Measurements from ENCODE around the gene RASSF5. TPM values are rescaled to one million over a fixed set of nuclear protein-coding genes. Genes with fewer than 3 reads are reported as not detected.

Gene RASSF5
- total RNA-seq, 1 experiment from 2014 or later = 1.3 TPM

DNA sequence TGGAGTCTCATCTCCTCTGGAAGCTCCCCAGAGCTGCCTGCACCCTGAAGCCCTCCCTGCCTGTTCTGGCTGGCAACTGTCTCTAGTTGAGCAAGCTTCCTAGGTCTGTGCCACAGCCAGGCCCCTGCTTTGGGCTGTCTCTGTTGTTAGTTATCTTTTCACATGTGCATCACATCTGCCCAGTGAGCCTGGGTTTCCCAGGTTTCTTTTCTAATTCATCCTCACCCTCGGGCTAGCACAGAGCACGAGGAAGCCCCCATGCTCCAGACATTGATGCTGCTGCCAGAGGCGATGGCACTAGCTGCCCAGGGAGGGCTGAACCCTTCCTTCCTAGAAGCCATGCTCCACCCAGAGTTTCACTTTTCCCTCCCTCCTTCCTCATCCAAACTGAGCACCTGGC, 27.2 kb downstream of the RASSF5 start:
- Mint-ChIP-seq H3K4me1 (ENCODE audit: low read depth, unreplicated experiment) (no peaks in the 10 kb centered on the region), H3K9me3 (ENCODE audit: unreplicated experiment) (no peaks in the 10 kb centered on the region), H3K27ac (ENCODE audit: unreplicated experiment) (no peak overlapping the region), H3K36me3 (ENCODE audit: insufficient read depth, unreplicated experiment) (no peaks in the 10 kb centered on the region), H3K27me3 (ENCODE audit: insufficient read depth, unreplicated experiment) (peaks cover 3% of the 10 kb centered on the region), H3K4me3 (ENCODE audit: unreplicated experiment) (no peak overlapping the region)
- no peaks in the 10 kb centered on the region for H3K9me3 ChIP-seq
- H3K4me1 ChIP-seq = no peaks in the 10 kb centered on the region
- no peak overlapping the region for H3K4me3 ChIP-seq (ENCODE audit: low read depth, low read length)
- POLR2A ChIA-PET = interaction anchor here (0.6 kb wide), 1 partner anchor 10 kb away, joined by 3 read pairs; no protein-coding TSS in a partner anchor
- TF ChIP-seq, protein P1, sequence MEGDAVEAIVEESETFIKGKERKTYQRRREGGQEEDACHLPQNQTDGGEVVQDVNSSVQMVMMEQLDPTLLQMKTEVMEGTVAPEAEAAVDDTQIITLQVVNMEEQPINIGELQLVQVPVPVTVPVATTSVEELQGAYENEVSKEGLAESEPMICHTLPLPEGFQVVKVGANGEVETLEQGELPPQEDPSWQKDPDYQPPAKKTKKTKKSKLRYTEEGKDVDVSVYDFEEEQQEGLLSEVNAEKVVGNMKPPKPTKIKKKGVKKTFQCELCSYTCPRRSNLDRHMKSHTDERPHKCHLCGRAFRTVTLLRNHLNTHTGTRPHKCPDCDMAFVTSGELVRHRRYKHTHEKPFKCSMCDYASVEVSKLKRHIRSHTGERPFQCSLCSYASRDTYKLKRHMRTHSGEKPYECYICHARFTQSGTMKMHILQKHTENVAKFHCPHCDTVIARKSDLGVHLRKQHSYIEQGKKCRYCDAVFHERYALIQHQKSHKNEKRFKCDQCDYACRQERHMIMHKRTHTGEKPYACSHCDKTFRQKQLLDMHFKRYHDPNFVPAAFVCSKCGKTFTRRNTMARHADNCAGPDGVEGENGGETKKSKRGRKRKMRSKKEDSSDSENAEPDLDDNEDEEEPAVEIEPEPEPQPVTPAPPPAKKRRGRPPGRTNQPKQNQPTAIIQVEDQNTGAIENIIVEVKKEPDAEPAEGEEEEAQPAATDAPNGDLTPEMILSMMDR (IDR thresholded peaks at IDR 0.05; ENCODE audit: insufficient read depth in 1 of 2, low read depth in 1 of 2, low read length in 1 of 2, severe bottlenecking in 1 of 2, unreplicated experiment in 1 of 2) = no peak
- H3K36me3 ChIP-seq (ENCODE audit: control insufficient read depth, insufficient read depth, low read length) = no peaks in the 10 kb centered on the region
- BruUV-seq (replicated peaks) = no TSS peak
- CTCF ChIA-PET = no interaction called here
- DNase-seq = no peak
- H3K27me3 ChIP-seq (replicated peaks; ENCODE audit: control insufficient read depth, insufficient read depth, low read length) = no peaks in the 10 kb centered on the region; the same call in 1 of the 2 replicates
- intact Hi-C loops (cut with micrococcal nuclease; ENCODE audit: unreplicated experiment) = no loop called here

DNA sequence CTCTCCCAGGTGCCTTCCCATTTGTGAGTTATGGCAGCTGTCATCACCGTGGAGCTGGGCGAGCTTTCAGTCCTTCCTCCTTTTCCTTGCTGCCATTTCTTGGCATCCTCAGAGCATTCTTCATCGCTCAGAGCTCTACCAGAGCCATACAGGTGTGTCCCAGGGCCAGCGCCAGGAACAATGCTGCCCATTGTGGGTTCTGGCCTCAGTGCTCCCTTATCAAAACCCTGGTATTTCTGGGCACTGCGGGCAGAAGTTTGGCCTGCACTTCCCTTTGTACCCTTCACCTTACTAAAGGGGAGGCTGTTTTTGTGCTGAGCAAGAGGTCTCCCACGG, 28.5 kb downstream of the RASSF5 start:
- DNase-seq = no peak
- no peaks in the 10 kb centered on the region for H3K36me3 Mint-ChIP-seq (ENCODE audit: insufficient read depth, unreplicated experiment)
- no peaks in the 10 kb centered on the region for H3K4me1 ChIP-seq
- H3K4me3 Mint-ChIP-seq (ENCODE audit: unreplicated experiment) = no peak overlapping the region
- intact Hi-C loops (cut with micrococcal nuclease; ENCODE audit: unreplicated experiment) = no loop called here
- H3K27me3 Mint-ChIP-seq (ENCODE audit: insufficient read depth, unreplicated experiment) = peaks cover 3% of the 10 kb centered on the region
- H3K4me1 Mint-ChIP-seq (ENCODE audit: low read depth, unreplicated experiment) = no peaks in the 10 kb centered on the region
- H3K9me3 ChIP-seq = no peaks in the 10 kb centered on the region
- H3K9me3 Mint-ChIP-seq (ENCODE audit: unreplicated experiment) = no peaks in the 10 kb centered on the region
- no peaks in the 10 kb centered on the region; the same call in 1 of the 2 replicates for H3K27me3 ChIP-seq (replicated peaks; ENCODE audit: control insufficient read depth, insufficient read depth, low read length)
- H3K4me3 ChIP-seq (ENCODE audit: low read depth, low read length) = no peak overlapping the region
- no peaks in the 10 kb centered on the region for H3K36me3 ChIP-seq (ENCODE audit: control insufficient read depth, insufficient read depth, low read length)
- no TSS peak for BruUV-seq (replicated peaks)
- TF ChIP-seq, protein P1 (IDR thresholded peaks at IDR 0.05; ENCODE audit: insufficient read depth in 1 of 2, low read depth in 1 of 2, low read length in 1 of 2, severe bottlenecking in 1 of 2, unreplicated experiment in 1 of 2) = no peak
- ChIA-PET CTCF (no interaction called here), POLR2A (no interaction called here)
- no peak overlapping the region for H3K27ac Mint-ChIP-seq (ENCODE audit: unreplicated experiment)

DNA sequence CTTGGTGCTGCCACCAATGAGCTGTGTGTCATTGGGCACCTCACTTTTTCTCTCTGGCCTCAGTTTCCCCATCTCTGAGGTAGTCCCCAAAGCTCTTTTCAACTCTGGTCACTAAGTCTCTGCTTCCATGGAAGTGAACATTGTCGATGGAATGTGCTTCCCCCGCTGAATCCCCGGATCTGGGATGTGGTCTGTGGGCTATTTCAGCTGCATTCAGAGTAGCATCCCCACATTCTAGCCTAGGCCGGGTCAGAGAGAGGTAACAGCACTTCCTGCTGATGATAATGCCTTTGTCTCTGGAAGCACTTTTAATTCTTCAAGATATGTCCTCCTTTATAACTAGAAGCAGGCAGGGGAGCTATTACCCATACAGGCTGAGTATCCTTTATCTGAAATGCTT, 29.8 kb downstream of the RASSF5 start:
- H3K4me3 Mint-ChIP-seq (ENCODE audit: unreplicated experiment) = no peak overlapping the region
- POLR2A ChIA-PET = interaction anchor here (0.6 kb wide), 1 partner anchor 40 kb away, joined by 3 read pairs; no protein-coding TSS in a partner anchor
- TF ChIP-seq, protein P1 (IDR thresholded peaks at IDR 0.05; ENCODE audit: insufficient read depth in 1 of 2, low read depth in 1 of 2, low read length in 1 of 2, severe bottlenecking in 1 of 2, unreplicated experiment in 1 of 2) = no peak
- H3K4me1 ChIP-seq = no peaks in the 10 kb centered on the region
- H3K27me3 ChIP-seq (replicated peaks; ENCODE audit: control insufficient read depth, insufficient read depth, low read length) = no peaks in the 10 kb centered on the region; the same call in 1 of the 2 replicates
- DNase-seq = no peak
- BruUV-seq (replicated peaks) = no TSS peak
- no peak overlapping the region for H3K4me3 ChIP-seq (ENCODE audit: low read depth, low read length)
- no peaks in the 10 kb centered on the region for H3K4me1 Mint-ChIP-seq (ENCODE audit: low read depth, unreplicated experiment)
- H3K36me3 Mint-ChIP-seq (ENCODE audit: insufficient read depth, unreplicated experiment) = no peaks in the 10 kb centered on the region
- no peaks in the 10 kb centered on the region for H3K9me3 ChIP-seq
- H3K36me3 ChIP-seq (ENCODE audit: control insufficient read depth, insufficient read depth, low read length) = no peaks in the 10 kb centered on the region
- intact Hi-C loops (cut with micrococcal nuclease; ENCODE audit: unreplicated experiment) = no loop called here
- peaks cover 3% of the 10 kb centered on the region for H3K27me3 Mint-ChIP-seq (ENCODE audit: insufficient read depth, unreplicated experiment)
- CTCF ChIA-PET = interaction anchor here (0.6 kb wide), 2 partner anchors 14 to 48 kb away, joined by 3 to 4 read pairs; no protein-coding TSS in a partner anchor
- no peak overlapping the region for H3K27ac Mint-ChIP-seq (ENCODE audit: unreplicated experiment)
- no peaks in the 10 kb centered on the region for H3K9me3 Mint-ChIP-seq (ENCODE audit: unreplicated experiment)
